Measurements from ENCODE around the gene PIP5K1B. TPM values are rescaled to one million over a fixed set of nuclear protein-coding genes. Genes with fewer than 3 reads are reported as not detected.

The PIP5K1B gene
- total and polyA plus RNA-seq, 10 of the 15 experiments (the other 5 are each of a cell fraction or from before 2014, with no cell fraction given) = 6.8 to 16.3 (median 10.6) TPM

DNA sequence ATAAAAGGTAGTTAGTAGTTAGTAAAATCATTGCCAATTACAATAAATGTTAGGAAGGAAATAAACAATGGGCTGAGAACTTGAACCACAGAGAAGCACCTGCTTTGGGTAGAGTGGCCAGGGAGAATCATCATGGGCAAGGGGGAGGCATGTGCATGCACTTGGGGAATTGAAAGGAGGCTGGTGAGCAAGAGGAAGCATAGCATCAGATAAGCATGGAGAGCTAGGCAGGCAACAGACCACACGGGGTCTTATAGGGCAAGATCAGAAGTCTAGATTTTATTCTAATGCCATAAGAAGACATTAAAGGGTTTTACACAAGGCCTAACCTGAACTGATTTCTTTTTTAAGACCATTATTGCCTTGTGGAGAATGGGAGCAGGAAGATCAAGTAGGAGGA lies 93.4 kb downstream of the PIP5K1B start:
- 0% methylated on average over 1 of the region's 1 CpG for WGBS (ENCODE audit: insufficient coverage, insufficient replicate concordance, low lambda C conversion rate, missing lambda C conversion rate)
- Histone ChIP-seq H3K4me1 (ENCODE audit: control insufficient read depth, insufficient read depth, low read length) (peaks cover 21% of the 10 kb centered on the region), H4K20me1 (ENCODE audit: control insufficient read depth, insufficient read depth) (no peaks in the 10 kb centered on the region), H3K27ac (ENCODE audit: control insufficient read depth, insufficient read depth) (no peak overlapping the region), H3K4me2 (ENCODE audit: control insufficient read depth, insufficient read depth) (no peak overlapping the region), H3K9me3 (replicated peaks; ENCODE audit: control insufficient read depth, insufficient read depth, low read length) (no peaks in the 10 kb centered on the region), H3K4me3 (no peak overlapping the region), H3K79me2 (ENCODE audit: control insufficient read depth, insufficient read depth, low read length) (no peaks in the 10 kb centered on the region; the same call in 1 of the 2 replicates), H3K9ac (ENCODE audit: control insufficient read depth, insufficient read depth, low read length) (no peak overlapping the region), H2AFZ (ENCODE audit: control insufficient read depth, low read depth, low read length) (no peak overlapping the region), H3K36me3 (ENCODE audit: control insufficient read depth in 2 of 2, insufficient read depth in 2 of 2, low read length in 1 of 2) (no peaks in the 10 kb centered on the region), H3K27me3 (replicated peaks in 1 of 2; ENCODE audit: control insufficient read depth in 2 of 2, insufficient read depth in 2 of 2, low read length in 1 of 2) (no peaks in the 10 kb centered on the region)
- FAIRE-seq (no peak), DNase-seq (ENCODE audit: low read depth, low spot score) (no peak), ATAC-seq (no peak)
- intact Hi-C loops (cut with micrococcal nuclease; ENCODE audit: unreplicated experiment) = loop anchor here (1.0 kb wide), 1 partner anchor 12 kb away; no protein-coding TSS in a partner anchor
- ChIA-PET CTCF (interaction anchor here (0.6 to 1.4 kb wide), 3 partner anchors 16 to 186 kb away, joined by 3 to 4 read pairs (median 3); no protein-coding TSS in a partner anchor), POLR2A (interaction anchor here (1.4 kb wide), 1 partner anchor 19 kb away, joined by 3 read pairs; a partner anchor contains a TSS), RAD21 (ENCODE audit: unreplicated experiment) (interaction anchor here (1.1 kb wide), 1 partner anchor 151 kb away, joined by 3 read pairs; no protein-coding TSS in a partner anchor), SMC1A (ENCODE audit: uncharacterized antibody, unreplicated experiment) (no interaction called here)
- no TSS peak for BruUV-seq (replicated peaks)
- in situ Hi-C loops (cut with MboI) = no loop called here
- TF ChIP-seq POLR2AphosphoS5 (IDR thresholded peaks at IDR 0.05; ENCODE audit: low read length) = no peak
- no peak for TF ChIP-seq BMI1 (IDR thresholded peaks at IDR 0.05; ENCODE audit: borderline replicate concordance)
- TF ChIP-seq CBX5 (IDR thresholded peaks at IDR 0.05; ENCODE audit: low read depth) = no peak
- no peak for TF ChIP-seq ZNF687 (IDR thresholded peaks at IDR 0.05)
- no peak for TF ChIP-seq MAX (IDR thresholded peaks at IDR 0.05; ENCODE audit: low read depth, low read length)
- TF ChIP-seq ZNF274 (IDR thresholded peaks at IDR 0.05; ENCODE audit: insufficient read depth, insufficient read length) = no peak
- no peak for TF ChIP-seq KLF5 (IDR thresholded peaks at IDR 0.05; ENCODE audit: partially characterized antibody)
- TF ChIP-seq FOS (IDR thresholded peaks at IDR 0.05; ENCODE audit: borderline replicate concordance, extremely low read depth, insufficient read length) = no peak
- TF ChIP-seq GABPA (IDR thresholded peaks at IDR 0.05; ENCODE audit: low read depth) = no peak
- TF ChIP-seq ZBED1 (IDR thresholded peaks at IDR 0.05; ENCODE audit: borderline replicate concordance) = no peak
- TF ChIP-seq MEF2A (IDR thresholded peaks at IDR 0.05; ENCODE audit: insufficient read depth, low read depth, low read length) = no peak
- no peak for TF ChIP-seq RUNX3 (IDR thresholded peaks at IDR 0.05; ENCODE audit: low read length)
- no peak for TF ChIP-seq SMAD5 (IDR thresholded peaks at IDR 0.05; ENCODE audit: low read depth)
- no peak for TF ChIP-seq CHD2 (IDR thresholded peaks at IDR 0.05; ENCODE audit: borderline replicate concordance, low read depth, low read length)
- TF ChIP-seq, protein P1, sequence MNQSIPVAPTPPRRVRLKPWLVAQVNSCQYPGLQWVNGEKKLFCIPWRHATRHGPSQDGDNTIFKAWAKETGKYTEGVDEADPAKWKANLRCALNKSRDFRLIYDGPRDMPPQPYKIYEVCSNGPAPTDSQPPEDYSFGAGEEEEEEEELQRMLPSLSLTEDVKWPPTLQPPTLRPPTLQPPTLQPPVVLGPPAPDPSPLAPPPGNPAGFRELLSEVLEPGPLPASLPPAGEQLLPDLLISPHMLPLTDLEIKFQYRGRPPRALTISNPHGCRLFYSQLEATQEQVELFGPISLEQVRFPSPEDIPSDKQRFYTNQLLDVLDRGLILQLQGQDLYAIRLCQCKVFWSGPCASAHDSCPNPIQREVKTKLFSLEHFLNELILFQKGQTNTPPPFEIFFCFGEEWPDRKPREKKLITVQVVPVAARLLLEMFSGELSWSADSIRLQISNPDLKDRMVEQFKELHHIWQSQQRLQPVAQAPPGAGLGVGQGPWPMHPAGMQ (IDR thresholded peaks at IDR 0.05; ENCODE audit: borderline replicate concordance) = no peak
- no peak for TF ChIP-seq RCOR1 (conservative IDR thresholded peaks at IDR 0.05; ENCODE audit: low read depth, low read length)
- no peak for TF ChIP-seq HCFC1 (IDR thresholded peaks at IDR 0.05; ENCODE audit: low read length)
- no peak for TF ChIP-seq ZNF217 (IDR thresholded peaks at IDR 0.05)
- no peak for TF ChIP-seq NR2C2 (IDR thresholded peaks at IDR 0.05; ENCODE audit: borderline replicate concordance, control insufficient read depth, insufficient read length, low read depth)
- TF ChIP-seq ESRRA (IDR thresholded peaks at IDR 0.05; ENCODE audit: low read length) = no peak
